GM19455 (cell line): Measurements from ENCODE around the gene CCDC28B.

ENCODE experiments used
- ATAC-seq: cut with Tn5 transposase; IDR thresholded peaks from one replicate; pipeline ENCODE4 v1.9.1; 2021; ENCODE audit not compliant: unreplicated experiment

Gene CCDC28B

GRCh38 chr1:32192220-32192948 is 8.0 kb upstream of the CCDC28B start:
- ATAC-seq, result no peak

GRCh38 chr1:32194984-32195383 is 5.4 kb upstream of the CCDC28B start:
- no peak for ATAC-seq

GRCh38 chr1:32195531-32195930 is 4.9 kb upstream of the CCDC28B start:
- no peak for ATAC-seq

GRCh38 chr1:32195972-32196823 is 4.2 kb upstream of the CCDC28B start:
- ATAC-seq, result no peak

- ATAC-seq, result no peak
Observed at GRCh38 chr1:32197074-32197473, 3.3 kb upstream of the CCDC28B start.

GRCh38 chr1:32197837-32198236 is 2.6 kb upstream of the CCDC28B start:
- no peak for ATAC-seq

- ATAC-seq, result no peak
Observed at GRCh38 chr1:32198237-32199042, 2.0 kb upstream of the CCDC28B start.

- ATAC-seq, result no peak
Observed at GRCh38 chr1:32199043-32199716, 1.2 kb upstream of the CCDC28B start.

- ATAC-seq, result no peak
Observed at GRCh38 chr1:32199717-32200072, 700 bp upstream of the CCDC28B start.

GRCh38 chr1:32201011-32201855 is 838 bp downstream of the CCDC28B start:
- no peak for ATAC-seq

GRCh38 chr1:32204943-32205361 is 4.6 kb downstream of the CCDC28B start:
- ATAC-seq, result no peak

- ATAC-seq, result no peak
Observed at GRCh38 chr1:32205401-32206370, 5.3 kb downstream of the CCDC28B start, which contains the start of gene IQCC. Gene IQCC (plus strand): TSS chr1:32205671. CDS start chr1:32205682, 11 bp downstream.

GRCh38 chr1:32208469-32208868 is 8.1 kb downstream of the CCDC28B start:
- ATAC-seq, result no peak

GRCh38 chr1:32208891-32209328 is 8.5 kb downstream of the CCDC28B start, which contains the start of gene DCDC2B:
Gene DCDC2B (plus strand): TSS chr1:32209089. CDS start chr1:32209094, 5 bp downstream.
- ATAC-seq, result no peak

GRCh38 chr1:32215629-32216480 is 15.5 kb downstream of the CCDC28B start:
- ATAC-seq, result no peak

GRCh38 chr1:32216566-32216965 is 16.2 kb downstream of the CCDC28B start:
- ATAC-seq, result no peak

- ATAC-seq, result no peak
Observed at GRCh38 chr1:32219022-32219421, 18.6 kb downstream of the CCDC28B start.
